HG03521 (cell line): ENCODE data around the gene IMPG2.
"Not testable (repeated sequence)": the region's sequence is repeated elsewhere in the genome, so short reads cannot be mapped to it uniquely, and the experiment has no call there.

Experiments used
- ATAC-seq: cut with Tn5 transposase; IDR thresholded peaks from one replicate; pipeline ENCODE4 v1.9.1; 2021; ENCODE audit warnings: mild to moderate bottlenecking, moderate library complexity; ENCODE audit not compliant: unreplicated experiment

Gene IMPG2

GRCh38 chr3:101320475-101320874, at the start of gene IMPG2:
Gene IMPG2 (minus strand): TSS chr3:101320575. CDS start chr3:101320372, 203 bp downstream.
- no peak for ATAC-seq

DNA sequence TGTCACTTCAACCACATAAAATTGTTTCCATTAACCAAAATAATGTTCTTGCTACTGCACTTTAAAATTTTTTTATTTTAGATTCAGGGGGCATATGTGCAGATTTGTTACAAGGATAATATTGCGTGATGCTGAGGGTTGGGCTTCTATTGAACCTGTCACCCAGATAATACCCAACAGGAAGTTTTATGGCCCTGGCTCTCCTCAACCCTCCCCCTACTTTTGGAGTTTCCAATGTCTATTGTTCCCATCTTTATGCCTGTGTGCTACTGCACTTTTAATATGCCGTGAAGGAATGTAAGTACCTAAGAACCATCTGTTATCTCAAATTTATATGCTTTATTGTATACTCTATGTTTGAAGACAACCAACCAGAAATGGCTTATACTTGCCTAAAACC, 42.0 kb upstream of the IMPG2 start:
- no peak for ATAC-seq

DNA sequence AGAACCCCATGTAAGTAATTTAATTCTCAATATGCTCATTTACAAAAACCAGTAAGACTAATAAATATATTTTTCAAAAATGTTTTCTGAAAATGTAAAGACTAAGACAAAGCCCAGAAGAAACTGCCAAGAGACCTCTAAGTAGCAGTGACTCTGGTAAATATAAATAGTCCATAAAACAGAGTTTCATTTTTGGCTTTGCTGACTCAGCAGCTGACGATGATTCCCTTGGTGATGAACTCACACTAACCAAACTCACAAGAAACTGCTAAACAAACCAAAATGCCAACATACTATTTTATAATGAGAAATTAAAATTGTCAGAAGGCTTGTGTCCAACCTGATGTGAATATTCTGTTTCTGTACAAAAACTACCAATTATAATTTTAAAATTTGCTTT, 31.5 kb upstream of the IMPG2 start:
- ATAC-seq: no peak

DNA sequence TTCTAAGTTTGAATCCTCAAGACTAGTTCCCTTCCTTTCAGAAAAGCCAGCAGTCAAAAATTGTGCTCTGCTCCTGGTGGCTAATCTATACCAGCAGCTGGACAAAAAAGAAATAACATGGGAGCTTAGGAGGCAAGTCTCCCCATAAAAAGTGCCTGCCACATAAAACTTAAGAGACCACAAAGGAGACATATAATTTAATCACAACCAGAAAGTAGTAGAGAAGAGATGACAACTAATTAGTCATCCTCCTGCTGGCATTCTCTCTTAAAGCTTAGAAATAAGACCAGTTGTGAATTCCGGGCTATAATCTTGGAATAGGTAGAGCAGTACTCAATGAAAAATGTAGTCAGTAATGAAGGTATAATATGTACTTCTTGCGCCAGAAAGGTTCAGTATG, 20.2 kb upstream of the IMPG2 start:
- ATAC-seq: no peak

DNA sequence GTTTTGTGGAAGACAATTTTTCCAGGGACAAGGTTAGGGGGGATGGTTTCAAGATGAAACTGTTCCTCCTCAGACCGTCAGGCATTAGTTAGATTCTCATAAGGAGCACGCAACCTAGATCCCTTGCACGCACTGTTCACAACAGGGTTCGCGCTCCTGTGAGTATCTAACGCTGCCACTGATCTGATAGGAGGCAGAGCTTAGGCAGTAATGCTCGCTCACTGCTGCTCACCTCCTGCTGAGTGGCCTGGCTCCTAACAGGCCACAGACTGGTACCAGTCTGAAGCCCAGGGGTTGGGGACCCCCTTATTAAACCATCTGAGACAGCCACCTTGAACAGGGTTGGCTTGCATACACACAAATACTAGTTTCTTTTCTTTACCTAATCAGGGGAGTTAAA, 13.5 kb upstream of the IMPG2 start:
- no peak for ATAC-seq

DNA sequence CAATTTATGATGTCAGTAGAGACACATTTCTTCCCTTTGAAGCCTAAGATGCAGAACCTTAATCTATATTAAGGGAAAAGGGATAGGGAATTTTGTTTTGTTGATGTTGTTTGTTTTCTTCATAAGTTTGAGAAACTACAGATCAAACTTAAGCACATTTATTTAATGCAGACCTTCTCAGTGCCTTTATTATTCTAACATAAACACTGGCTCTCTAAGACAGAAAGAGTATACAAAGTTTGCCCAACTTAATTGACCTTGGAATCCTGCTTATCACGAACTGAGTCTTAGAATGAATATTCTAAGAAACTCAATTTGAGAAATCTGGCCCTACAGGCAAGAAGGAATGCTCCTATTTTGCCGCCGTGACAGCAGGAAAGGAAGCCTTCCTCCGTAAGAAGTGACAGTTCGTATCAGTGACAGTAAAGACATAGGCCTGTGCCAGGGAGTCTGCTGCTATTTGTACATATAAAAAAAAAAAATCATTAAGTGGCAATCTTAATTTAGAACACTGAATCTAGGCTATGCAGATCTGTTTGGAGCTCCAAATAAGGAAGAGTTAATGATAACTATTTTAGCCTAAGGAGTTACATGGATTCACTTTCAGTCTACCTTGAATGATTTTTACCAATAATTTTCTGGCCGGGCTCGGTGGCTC, 8.8 kb upstream of the IMPG2 start:
- ATAC-seq: no peak

DNA sequence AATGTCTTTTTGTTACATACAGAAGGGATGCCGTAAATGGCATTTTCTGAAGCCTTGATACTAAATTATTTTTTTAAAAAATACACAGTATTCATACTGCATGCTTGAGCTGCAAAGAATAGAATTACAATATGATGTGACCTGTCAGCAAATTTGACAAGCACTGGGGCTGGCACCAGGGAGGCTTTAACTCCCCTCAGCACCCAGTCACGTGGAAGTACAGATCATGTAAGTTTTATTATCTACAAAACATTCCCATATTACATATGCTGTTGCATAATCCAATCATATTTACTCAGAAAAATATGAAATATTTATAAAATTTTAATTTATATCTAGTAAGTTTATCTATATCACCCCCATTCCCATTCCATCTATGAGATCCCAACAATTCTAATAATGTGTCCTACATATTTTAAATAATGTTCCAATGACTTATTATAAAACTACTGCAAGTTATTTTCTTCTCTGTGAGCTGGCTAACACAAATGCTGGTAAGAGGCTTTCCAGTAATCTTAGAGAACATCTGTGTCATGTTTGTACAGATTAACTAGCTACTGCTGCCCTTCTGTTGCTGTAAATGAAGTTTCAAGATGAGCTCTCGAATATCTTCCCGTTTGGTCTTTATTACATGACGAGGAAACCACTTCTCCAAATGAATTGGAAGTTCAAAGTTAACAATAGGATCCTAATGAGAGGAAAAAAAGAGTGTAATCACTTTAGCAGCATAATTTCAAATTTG, 5.2 kb upstream of the IMPG2 start:
- no peak for ATAC-seq

DNA sequence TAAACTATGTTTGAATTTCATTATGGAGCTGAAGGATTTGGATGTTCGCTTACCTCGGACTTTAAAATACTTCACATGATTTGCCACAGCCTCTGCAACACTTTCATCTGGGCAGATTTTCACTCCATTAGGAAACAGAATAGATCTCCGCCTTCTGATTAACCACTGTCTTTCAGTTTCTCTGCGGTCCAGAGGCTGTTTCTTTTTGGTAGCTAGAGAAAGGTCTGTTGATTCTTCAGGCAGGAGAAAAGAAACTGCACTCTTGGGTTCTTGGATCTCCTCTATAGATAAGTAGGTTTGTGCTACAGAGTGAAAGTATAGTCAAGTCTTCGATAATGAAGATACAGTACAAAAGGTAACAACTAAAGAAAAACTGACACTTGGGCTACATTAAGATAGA, 844 bp downstream of the IMPG2 start:
- no peak for ATAC-seq

DNA sequence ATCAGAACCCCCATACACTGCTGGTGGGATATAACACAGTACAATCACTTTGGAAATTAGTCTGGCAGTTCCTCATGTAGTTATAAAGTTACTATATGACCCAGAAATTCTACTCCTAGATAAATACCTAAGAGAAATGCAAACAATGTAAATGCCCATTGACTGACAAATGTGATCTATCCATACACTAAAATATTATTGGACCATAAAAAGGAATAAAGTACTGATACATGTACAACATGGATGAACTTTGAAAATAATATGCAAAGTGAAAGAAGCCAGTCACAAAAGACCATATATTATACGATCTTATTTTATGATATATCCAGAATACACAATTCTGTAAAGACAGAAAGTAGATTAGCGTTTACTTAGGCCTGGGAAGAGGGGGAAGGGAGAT, 7.8 kb downstream of the IMPG2 start:
- ATAC-seq: no peak

DNA sequence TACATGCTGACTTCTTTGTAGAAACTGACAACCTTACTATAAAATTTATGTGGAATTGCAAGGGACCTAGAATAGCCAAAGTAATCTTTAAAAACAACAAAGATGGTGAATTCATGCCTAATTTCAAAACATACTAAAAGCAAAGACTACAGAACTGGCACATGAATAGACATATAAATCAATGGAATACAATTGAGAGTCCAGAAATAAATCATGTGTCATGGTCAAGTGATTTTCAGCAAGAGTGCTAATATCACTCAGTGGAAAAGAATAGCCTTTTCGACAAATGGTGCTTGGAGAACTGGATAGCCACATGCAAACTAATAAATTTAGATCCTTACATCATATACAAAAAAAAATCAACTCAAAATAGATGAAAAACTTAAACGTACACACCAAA, 8.7 kb downstream of the IMPG2 start:
- ATAC-seq: no peak

DNA sequence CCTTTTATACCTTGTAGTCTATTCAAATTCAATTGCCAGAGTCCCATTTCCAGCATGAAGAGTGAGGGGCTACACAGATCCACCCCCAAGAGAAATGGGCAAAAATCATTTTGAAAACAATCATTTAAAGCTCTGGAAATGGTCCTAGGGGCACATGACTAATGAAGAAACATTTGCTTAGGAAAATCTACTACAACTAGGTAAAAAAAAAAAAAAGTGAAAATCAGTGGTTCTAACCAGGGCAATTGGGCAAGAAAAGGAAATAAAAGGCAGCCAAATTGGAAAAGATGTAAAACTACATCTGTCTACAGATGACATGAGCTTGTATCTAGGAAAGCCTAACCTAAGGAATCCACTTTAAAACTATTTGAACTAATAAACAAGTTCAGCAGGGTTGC, 9.4 kb downstream of the IMPG2 start:
- ATAC-seq: no peak

DNA sequence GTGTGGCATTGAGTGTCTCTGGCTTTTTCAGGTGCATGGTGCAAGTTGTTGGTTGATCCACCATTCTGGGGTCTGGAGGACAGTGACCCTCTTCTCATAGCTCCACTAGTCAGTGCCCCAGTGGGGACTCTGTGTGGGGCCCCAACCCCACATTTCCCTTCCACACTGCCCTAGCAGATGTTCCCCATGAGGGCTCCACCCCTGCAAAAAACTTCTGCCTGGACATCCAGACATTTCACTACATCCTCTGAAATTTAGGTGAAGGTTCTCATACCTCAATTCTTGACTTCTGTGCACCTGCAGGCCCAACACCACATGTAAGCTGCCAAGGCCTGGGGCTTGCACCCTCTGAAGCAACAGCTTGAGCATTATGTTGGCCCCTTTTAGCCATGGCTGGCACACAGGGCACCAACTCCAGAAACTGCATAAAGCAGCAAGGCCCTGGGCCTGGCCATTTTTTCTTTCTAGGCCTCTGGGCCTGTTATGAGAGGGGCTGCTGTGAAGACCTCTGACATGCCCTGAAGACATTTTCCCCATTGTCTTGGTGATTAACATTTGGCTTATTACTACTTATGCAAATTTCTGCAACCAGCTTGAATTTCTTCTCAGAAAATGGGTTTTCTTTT, 12.1 kb downstream of the IMPG2 start:
- ATAC-seq: not testable (repeated sequence)

DNA sequence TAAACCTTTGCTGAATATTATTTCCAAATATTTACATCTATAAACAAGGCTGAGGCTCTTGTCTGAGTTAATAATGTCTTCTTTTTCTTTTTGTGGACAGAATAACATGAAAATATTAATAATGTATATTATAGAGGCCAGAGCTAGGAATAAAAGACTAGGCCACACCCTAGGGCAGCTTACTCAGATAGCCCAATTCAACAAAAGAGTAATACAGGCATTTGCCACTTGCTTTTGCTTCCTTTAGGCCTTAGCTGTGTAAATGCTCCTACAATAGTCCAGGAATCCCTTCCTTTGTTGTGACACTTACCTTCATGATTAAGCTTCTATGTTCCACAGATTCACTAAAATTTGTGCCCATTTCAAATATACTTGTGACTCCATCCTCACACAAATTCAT, 16.5 kb downstream of the IMPG2 start:
- ATAC-seq: no peak

DNA sequence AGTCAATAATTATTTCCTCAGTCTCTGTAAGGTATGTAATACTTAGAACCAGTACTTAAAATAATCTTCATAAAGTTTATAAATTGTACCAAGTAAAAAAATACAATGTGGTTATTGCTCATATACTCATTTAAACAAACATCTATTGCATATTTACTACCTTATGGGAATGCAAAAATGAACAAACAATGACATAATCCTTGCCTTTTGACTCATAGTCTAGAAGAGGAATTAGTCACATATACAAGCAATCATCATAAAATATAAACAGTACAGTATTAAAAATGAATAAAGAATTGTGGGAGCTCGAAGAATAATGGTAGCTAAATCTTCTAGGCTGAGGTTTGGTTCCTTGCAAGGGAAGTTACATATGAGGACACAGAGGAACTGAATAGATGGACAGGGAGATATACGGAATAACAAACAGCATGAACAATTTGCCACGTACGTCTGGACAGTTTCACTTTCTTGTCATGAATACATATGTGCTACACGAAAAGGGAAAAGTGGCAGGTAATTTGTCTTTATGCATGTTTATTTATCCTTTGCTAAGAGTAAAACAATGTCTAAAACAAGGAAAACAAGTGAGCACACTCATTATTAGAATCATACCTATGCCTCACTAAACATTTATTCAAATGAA, 17.2 kb downstream of the IMPG2 start:
- peak; percentile 64 for ATAC-seq

GRCh38 chr3:101300073-101300472, 20.3 kb downstream of the IMPG2 start:
- no peak for ATAC-seq

- no peak for ATAC-seq
These were observed 28.3 kb downstream of the IMPG2 start for GRCh38 chr3:101292027-101292426.

DNA sequence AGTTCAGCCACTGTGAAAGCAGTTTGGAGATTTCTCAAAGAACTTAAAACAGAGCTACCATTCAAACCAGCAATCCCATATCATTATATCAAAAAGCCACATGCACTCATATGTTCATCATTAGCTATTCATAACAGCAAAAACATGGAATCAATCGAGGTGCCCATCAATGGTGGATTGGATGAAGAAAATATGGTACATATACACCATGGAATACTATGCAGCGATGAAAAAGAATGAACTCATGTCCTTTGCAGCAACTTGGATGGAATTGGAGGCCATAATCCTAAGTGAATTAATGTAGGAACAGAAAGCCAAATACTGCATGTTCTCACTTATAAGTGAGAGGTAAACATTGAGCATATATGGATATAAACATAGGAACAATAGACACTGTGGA, 32.1 kb downstream of the IMPG2 start:
- no peak for ATAC-seq

DNA sequence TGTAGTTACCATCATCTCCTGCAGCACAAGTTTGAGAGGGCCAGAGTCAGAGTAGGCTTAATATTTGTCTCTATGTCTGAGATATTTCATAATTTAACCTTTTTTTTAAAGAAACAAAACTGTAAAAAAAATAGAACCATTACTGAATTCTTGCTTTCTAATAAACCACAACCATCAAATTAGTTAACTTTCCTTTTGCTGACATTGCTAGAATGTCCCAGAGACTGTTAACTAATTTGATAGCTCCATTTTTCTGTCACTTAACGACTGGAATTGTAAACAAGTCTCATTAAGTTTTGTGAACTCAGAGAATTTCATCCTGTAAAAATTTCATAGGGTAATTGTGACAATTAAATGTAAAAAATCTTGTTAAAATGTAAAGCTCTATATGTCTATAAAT, 35.6 kb downstream of the IMPG2 start:
- no peak for ATAC-seq

DNA sequence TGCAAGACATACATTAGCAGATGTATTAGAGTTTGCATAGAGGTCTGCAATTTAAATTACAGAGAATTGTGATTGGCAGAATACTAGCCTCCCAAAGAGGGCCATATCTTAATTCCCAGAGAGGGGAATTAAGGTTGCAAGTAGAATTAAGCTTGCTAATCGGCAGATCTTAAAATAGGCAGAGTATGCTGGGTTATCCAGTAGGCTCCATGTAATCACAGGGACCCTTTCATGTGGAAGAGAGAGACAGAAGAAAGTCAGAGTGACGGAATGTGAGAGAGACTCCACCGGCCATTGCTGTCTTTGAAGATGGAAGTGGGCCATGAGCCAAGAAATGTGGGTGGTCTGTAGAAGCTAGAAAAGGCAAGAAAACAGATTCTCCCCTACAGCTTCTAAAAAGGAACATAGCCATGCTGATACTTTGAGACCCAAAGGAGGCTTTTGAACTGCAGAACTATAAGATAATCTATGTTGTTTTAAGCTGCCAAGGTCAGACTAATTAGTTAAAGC, 38.8 kb downstream of the IMPG2 start:
- no peak for ATAC-seq

GRCh38 chr3:101279765-101280385, 40.5 kb downstream of the IMPG2 start:
- no peak for ATAC-seq

GRCh38 chr3:101279162-101279561, 41.2 kb downstream of the IMPG2 start:
- ATAC-seq: no peak
